Left ventricle myocardium inferior (tissue), 1 donor: Measurements from ENCODE around the gene THAP11. TPM values are rescaled to one million over a fixed set of nuclear protein-coding genes. Genes with fewer than 3 reads are reported as not detected.

ENCODE experiments used
- DNase-seq: peaks from one replicate; pipeline ENCODE4 v3.0.0-alpha.2; 2020
- H3K27ac ChIP-seq: fragments of 200-600 bp; replicated peaks from 2 replicates; pipeline ENCODE4 v1.8.0; 2021
- H3K27me3 ChIP-seq: fragments of 200-600 bp; 2 replicates; pipeline ENCODE4 v1.8.0; 2021; ENCODE audit warnings: low read depth
- H3K36me3 ChIP-seq: fragments of 200-600 bp; 2 replicates; pipeline ENCODE4 v1.8.0; 2021
- H3K4me1 ChIP-seq: fragments of 200-600 bp; 2 replicates; pipeline ENCODE4 v1.8.0; 2021
- H3K4me3 ChIP-seq: fragments of 200-600 bp; 2 replicates; pipeline ENCODE4 v1.8.0; 2021; ENCODE audit warnings: mild to moderate bottlenecking, moderate library complexity
- H3K9me3 ChIP-seq: fragments of 200-600 bp; replicated peaks from 2 replicates; pipeline ENCODE4 v1.8.0; 2021
- CTCF ChIP-seq: fragments of 200-600 bp; IDR thresholded peaks from 2 replicates; pipeline ENCODE4 v1.8.0; 2021; ENCODE audit warnings: antibody characterized with exemption, mild to moderate bottlenecking, borderline replicate concordance
- intact Hi-C: fragments of 100-400 bp; cut with micrococcal nuclease; formaldehyde crosslinking; loops from one replicate; pipeline ENCODE4 v1.11.0; 2022
- total RNA-seq: library from RNA; stranded (reverse); fragmentation: NEBNext Ultra II Directional; extraction: Animal tissue kit (Norgen Biotek cat#: 25700); gene quantifications from one replicate; pipeline ENCODE4 v1.2.1, GENCODE V29; 2021
- donor health status: DM: no; HTN: yes; CAD: no; lungs with severe emphysema.

The THAP11 gene
- total RNA-seq, 1 donor from 2014 or later, result 31.4 TPM

GRCh38 chr16:67874372-67874771 is 32.3 kb downstream of the THAP11 start:
- Histone ChIP-seq H3K9me3 (no peaks in the 10 kb centered on the region), H3K4me1 (peaks cover 43% of the 10 kb centered on the region), H3K4me3 (peak overlapping the region; percentile 98), H3K27me3 (no peaks in the 10 kb centered on the region), H3K36me3 (peaks cover 63% of the 10 kb centered on the region), H3K27ac (no peak overlapping the region)
- no peak for TF ChIP-seq CTCF
- DNase-seq, result no peak
- intact Hi-C loops, result no loop called here

DNA sequence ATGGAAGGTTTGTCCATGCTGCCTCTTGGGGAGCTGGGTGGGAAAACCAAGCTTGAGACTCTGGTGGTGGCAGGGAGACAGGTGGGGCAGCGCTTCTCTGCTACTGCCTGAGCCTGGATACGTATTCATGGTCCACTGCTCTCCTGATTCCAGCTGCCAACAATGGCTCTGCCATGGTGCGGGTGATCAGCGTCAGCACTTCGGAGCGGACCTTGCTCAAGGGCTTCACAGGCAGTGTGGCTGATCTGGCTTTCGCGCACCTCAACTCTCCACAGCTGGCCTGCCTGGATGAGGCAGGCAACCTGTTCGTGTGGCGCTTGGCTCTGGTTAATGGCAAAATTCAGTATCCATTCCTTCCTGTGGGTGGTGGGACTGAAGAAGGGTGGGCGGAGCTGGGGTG is 34.9 kb downstream of the THAP11 start:
- no peak overlapping the region for H3K4me3 ChIP-seq
- H3K9me3 ChIP-seq, result no peaks in the 10 kb centered on the region
- no peak overlapping the region for H3K27ac ChIP-seq
- peaks cover 68% of the 10 kb centered on the region for H3K4me1 ChIP-seq
- DNase-seq, result no peak
- peaks cover 65% of the 10 kb centered on the region for H3K36me3 ChIP-seq
- TF ChIP-seq CTCF, result no peak
- H3K27me3 ChIP-seq, result no peaks in the 10 kb centered on the region
- intact Hi-C loops, result no loop called here

DNA sequence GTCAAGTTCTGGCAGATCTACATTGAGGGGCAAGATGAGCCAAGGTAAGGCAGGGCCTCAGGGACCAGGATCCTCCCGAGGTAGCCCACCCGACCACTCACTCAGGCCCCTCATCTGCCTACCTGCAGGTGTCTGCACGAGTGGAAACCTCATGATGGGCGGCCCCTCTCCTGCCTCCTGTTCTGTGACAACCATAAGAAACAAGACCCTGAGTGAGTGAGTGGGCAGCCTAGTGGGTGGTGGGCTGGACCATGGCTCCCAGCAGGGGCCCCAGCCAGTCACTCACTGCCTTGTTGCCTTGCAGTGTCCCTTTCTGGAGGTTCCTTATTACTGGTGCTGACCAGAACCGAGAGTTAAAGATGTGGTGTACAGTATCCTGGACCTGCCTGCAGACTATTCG is 36.1 kb downstream of the THAP11 start:
- Histone ChIP-seq H3K4me3 (no peak overlapping the region), H3K27me3 (no peaks in the 10 kb centered on the region), H3K27ac (no peak overlapping the region), H3K9me3 (no peaks in the 10 kb centered on the region), H3K36me3 (peaks cover 77% of the 10 kb centered on the region), H3K4me1 (peaks cover 69% of the 10 kb centered on the region)
- TF ChIP-seq CTCF, result no peak
- no peak for DNase-seq
- intact Hi-C loops, result no loop called here

DNA sequence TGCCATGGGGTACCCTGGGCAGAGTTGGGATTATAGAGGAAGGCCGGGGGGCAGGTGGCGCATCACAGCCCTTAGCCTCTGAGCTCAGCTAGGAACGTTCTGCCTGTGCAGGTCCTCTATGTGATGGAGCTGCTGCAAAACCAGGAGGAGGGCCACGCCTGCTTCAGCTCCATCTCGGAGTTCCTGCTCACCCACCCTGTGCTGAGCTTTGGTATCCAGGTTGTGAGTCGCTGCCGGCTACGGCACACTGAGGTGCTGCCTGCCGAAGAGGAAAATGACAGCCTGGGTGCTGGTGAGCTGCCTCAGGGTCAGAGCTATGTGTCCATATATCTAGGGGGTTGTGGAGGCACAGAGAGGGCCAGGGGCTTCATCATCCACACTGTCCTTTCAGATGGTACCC is 36.7 kb downstream of the THAP11 start:
- no peak for DNase-seq
- H3K36me3 ChIP-seq, result peaks cover 83% of the 10 kb centered on the region
- H3K4me3 ChIP-seq, result no peak overlapping the region
- no peaks in the 10 kb centered on the region for H3K27me3 ChIP-seq
- intact Hi-C loops, result no loop called here
- H3K27ac ChIP-seq, result no peak overlapping the region
- no peak for TF ChIP-seq CTCF
- no peaks in the 10 kb centered on the region for H3K9me3 ChIP-seq
- peaks cover 69% of the 10 kb centered on the region for H3K4me1 ChIP-seq

- Histone ChIP-seq H3K27ac (no peak overlapping the region), H3K36me3 (peaks cover 89% of the 10 kb centered on the region)
Observed at GRCh38 chr16:67879462-67879861, 37.3 kb downstream of the THAP11 start.

More at GRCh38 chr16:67879462-67879861, 37.3 kb downstream of the THAP11 start:
- Histone ChIP-seq H3K9me3 (no peaks in the 10 kb centered on the region), H3K4me3 (no peak overlapping the region), H3K4me1 (peaks cover 69% of the 10 kb centered on the region), H3K27me3 (no peaks in the 10 kb centered on the region)
- no peak for TF ChIP-seq CTCF
- no peak for DNase-seq
- intact Hi-C loops, result no loop called here
